ENCODE measurements around the gene TTC28. TPM values are rescaled to one million over a fixed set of nuclear protein-coding genes. Genes with fewer than 3 reads are reported as not detected.

The TTC28 gene
- total RNA-seq, 4 donors from 2014 or later, result 35.1 to 138 (median 50.8) TPM

DNA sequence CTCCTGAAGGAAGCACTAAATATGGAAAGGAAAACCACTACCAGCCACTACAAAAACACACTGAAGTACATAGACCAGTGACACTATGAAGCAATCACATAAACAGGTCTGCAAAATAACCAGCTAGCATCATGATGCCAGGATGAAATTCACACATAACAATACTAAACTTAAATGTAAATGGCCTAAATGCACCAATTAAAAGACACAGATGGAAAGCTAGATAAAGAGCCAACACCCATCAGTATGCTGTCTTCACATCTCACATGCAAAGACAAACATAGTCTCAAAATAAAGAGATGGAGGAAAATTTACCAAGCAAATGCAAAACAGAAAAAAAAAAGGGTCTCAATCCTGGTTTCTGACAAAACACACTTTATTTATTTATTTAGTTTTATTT, 171.7 kb downstream of the TTC28 start:
- Histone ChIP-seq H3K27me3 (no peaks in the 10 kb centered on the region), H3K4me3 (no peak overlapping the region), H3K9me3 (peaks cover 0 to 5% (median 0%) of the 10 kb centered on the region in 3 donors), H3K27ac (no peak overlapping the region), H3K36me3 (no peaks in the 10 kb centered on the region), H3K4me1 (no peaks in the 10 kb centered on the region)
- no peak for ATAC-seq
- TF ChIP-seq EP300 (IDR thresholded peaks at IDR 0.05) (no peak), POLR2AphosphoS5 (IDR thresholded peaks at IDR 0.05) (no peak), POLR2A (IDR thresholded peaks at IDR 0.05) (no peak)
- TF ChIP-seq, protein P1, sequence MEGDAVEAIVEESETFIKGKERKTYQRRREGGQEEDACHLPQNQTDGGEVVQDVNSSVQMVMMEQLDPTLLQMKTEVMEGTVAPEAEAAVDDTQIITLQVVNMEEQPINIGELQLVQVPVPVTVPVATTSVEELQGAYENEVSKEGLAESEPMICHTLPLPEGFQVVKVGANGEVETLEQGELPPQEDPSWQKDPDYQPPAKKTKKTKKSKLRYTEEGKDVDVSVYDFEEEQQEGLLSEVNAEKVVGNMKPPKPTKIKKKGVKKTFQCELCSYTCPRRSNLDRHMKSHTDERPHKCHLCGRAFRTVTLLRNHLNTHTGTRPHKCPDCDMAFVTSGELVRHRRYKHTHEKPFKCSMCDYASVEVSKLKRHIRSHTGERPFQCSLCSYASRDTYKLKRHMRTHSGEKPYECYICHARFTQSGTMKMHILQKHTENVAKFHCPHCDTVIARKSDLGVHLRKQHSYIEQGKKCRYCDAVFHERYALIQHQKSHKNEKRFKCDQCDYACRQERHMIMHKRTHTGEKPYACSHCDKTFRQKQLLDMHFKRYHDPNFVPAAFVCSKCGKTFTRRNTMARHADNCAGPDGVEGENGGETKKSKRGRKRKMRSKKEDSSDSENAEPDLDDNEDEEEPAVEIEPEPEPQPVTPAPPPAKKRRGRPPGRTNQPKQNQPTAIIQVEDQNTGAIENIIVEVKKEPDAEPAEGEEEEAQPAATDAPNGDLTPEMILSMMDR (IDR thresholded peaks at IDR 0.05), result no peak

- Histone ChIP-seq H3K4me1 (no peaks in the 10 kb centered on the region), H3K4me3 (no peak overlapping the region), H3K9me3 (peaks cover 0 to 3% (median 0%) of the 10 kb centered on the region in 3 donors), H3K36me3 (no peaks in the 10 kb centered on the region), H3K27ac (no peak overlapping the region), H3K27me3 (no peaks in the 10 kb centered on the region)
- no peak for ATAC-seq
- TF ChIP-seq POLR2AphosphoS5 (IDR thresholded peaks at IDR 0.05), result no peak
- TF ChIP-seq, protein P1 (IDR thresholded peaks at IDR 0.05), result no peak
- no peak for TF ChIP-seq POLR2A (IDR thresholded peaks at IDR 0.05)
- TF ChIP-seq EP300 (IDR thresholded peaks at IDR 0.05), result no peak
- no CpG with 5 or more reads among the region's 9 CpGs for WGBS, 2 donors (ENCODE audit: low coverage in 1 of 2)
Observed at GRCh38 chr22:28506150-28506535, 173.5 kb downstream of the TTC28 start.

GRCh38 chr22:28505416-28506149, 174.1 kb downstream of the TTC28 start:
- TF ChIP-seq, protein P1 (IDR thresholded peaks at IDR 0.05), result no peak
- TF ChIP-seq POLR2AphosphoS5 (IDR thresholded peaks at IDR 0.05) (no peak), POLR2A (IDR thresholded peaks at IDR 0.05) (no peak), EP300 (IDR thresholded peaks at IDR 0.05) (no peak)
- WGBS, 2 donors (ENCODE audit: low coverage in 1 of 2), result 40 to 60% methylated on average over 1 to 2 of the region's 15 CpGs
- no peak overlapping the region for H3K4me3 ChIP-seq
- no peak overlapping the region for H3K27ac ChIP-seq
- no peaks in the 10 kb centered on the region for H3K27me3 ChIP-seq
- no peaks in the 10 kb centered on the region for H3K9me3 ChIP-seq
- no peaks in the 10 kb centered on the region for H3K4me1 ChIP-seq
- no peak for ATAC-seq
- no peaks in the 10 kb centered on the region for H3K36me3 ChIP-seq

DNA sequence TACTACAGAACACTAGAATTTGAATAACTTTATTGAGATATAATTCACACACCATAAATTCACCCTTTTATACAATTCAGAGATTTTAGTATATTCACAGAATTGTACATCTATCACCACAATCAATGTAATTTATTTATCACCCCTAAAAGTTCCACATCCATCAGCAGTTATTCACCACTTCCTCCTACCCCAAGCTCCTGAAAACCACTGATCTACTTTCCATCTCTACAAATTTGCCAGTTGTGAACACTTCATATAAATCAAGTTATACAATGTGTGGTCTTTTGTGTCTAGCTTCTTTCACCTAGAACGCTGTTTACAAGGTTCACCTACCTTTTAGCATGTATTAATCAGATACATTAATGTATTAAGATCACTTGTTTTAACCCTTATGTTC, 179.6 kb downstream of the TTC28 start:
- Histone ChIP-seq H3K27me3 (no peaks in the 10 kb centered on the region), H3K36me3 (no peaks in the 10 kb centered on the region), H3K27ac (no peak overlapping the region), H3K9me3 (no peaks in the 10 kb centered on the region), H3K4me1 (no peaks in the 10 kb centered on the region), H3K4me3 (no peak overlapping the region)
- WGBS, 2 donors (ENCODE audit: low coverage in 1 of 2), result 80% methylated on average over 1 of the region's 1 CpG
- ATAC-seq, result no peak
- no peak for TF ChIP-seq POLR2A (IDR thresholded peaks at IDR 0.05)
- TF ChIP-seq EP300 (IDR thresholded peaks at IDR 0.05), result no peak
- TF ChIP-seq, protein P1 (IDR thresholded peaks at IDR 0.05), result no peak
- no peak for TF ChIP-seq POLR2AphosphoS5 (IDR thresholded peaks at IDR 0.05)

DNA sequence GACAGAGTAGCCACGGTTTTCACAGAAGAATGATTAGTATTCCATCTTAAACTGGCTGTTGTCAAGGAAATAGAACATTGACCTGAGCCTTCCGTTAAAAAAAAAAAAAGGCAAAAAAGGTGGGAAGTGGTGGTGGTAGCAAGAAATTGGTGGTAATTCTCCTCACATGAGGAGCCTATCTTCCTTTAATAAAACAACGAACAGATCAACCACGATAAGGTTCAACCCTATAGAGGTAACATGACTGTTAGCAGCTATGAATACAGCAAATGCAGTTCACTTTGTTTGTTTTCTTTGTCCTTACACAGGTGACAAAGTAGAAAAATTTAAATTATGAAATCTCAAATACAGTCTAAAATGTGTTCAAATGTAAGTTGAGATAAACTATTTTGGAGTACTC, 181.6 kb downstream of the TTC28 start:
- H3K9me3 ChIP-seq, result no peaks in the 10 kb centered on the region
- TF ChIP-seq POLR2A (IDR thresholded peaks at IDR 0.05), result no peak
- TF ChIP-seq POLR2AphosphoS5 (IDR thresholded peaks at IDR 0.05), result no peak
- TF ChIP-seq EP300 (IDR thresholded peaks at IDR 0.05), result no peak
- TF ChIP-seq, protein P1 (IDR thresholded peaks at IDR 0.05), result no peak
- H3K27me3 ChIP-seq, result no peaks in the 10 kb centered on the region
- no peak overlapping the region for H3K27ac ChIP-seq
- H3K4me3 ChIP-seq, result no peak overlapping the region
- no peak for ATAC-seq
- 93 to 94% methylated on average over 2 to 4 of the region's 4 CpGs for WGBS, 2 donors (ENCODE audit: low coverage in 1 of 2)
- no peaks in the 10 kb centered on the region for H3K36me3 ChIP-seq
- no peaks in the 10 kb centered on the region for H3K4me1 ChIP-seq

All from gastroesophageal sphincter (tissue), 4 donors.